ENCODE measurements around the gene PRDX5. TPM values are rescaled to one million over a fixed set of nuclear protein-coding genes. Genes with fewer than 3 reads are reported as not detected.
A peak's percentile ranks its signal among the peaks of the same experiment; 100 is the strongest.

Gene PRDX5
- total and polyA plus RNA-seq, 5 donors: 258 to 683 (median 324) TPM

DNA sequence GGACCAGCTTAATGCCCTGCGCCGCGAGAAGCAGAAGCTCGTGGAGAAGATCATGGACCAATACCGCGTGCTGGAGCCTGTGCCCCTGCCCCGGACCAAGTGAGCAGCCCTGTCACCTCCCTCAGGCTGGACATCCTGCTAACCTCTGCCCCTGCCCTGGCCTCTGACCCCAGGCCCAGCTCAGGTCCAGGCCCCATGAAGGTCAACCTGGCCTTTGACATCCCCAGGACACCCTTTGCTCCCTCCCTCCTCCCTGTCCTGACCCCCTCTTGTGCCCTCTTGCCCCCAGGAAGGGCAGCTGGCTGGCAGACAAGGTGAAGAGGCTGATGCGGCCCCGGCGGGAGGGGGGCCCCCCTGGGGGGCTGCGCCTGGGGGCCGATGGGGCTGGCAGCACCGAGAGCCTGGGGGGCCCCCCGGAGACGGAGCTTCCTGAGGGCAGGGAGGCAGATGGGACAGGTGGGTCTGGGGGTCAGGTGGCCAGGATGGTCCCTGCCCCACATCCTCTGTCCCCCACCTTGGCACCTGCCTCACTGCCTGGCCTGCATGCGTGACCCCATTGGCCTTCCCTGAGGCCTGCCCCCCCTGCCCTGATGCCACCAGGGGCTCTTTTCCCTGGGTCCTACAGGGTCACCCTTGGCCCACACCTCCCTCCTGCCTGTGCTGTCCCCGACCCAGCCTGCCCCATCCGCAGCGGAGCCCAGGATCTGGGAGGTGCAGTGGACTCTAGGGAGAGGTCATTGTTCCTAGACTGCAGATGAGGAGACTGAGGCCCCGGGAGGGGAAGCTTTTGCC lies 36.0 kb downstream of the PRDX5 start:
- DNase-seq (peak in 2 of 3 donors; percentile 49 to 74), ATAC-seq (no peak)
- H3K9me3 ChIP-seq (ENCODE audit: control insufficient read depth, low read length): no peaks in the 10 kb centered on the region
- H3K27ac ChIP-seq (ENCODE audit: low read length): no peak overlapping the region
- intact Hi-C loops (cut with DNase I): no loop called here
- WGBS: 82% methylated on average over 20 of the region's 20 CpGs
- H3K27me3 ChIP-seq (ENCODE audit: control insufficient read depth, insufficient read depth): no peaks in the 10 kb centered on the region
- H3K4me1 ChIP-seq (ENCODE audit: control insufficient read depth, insufficient read depth, low read length): peaks cover 10% of the 10 kb centered on the region
- H3K4me3 ChIP-seq (ENCODE audit: low read length): no peak overlapping the region

DNA sequence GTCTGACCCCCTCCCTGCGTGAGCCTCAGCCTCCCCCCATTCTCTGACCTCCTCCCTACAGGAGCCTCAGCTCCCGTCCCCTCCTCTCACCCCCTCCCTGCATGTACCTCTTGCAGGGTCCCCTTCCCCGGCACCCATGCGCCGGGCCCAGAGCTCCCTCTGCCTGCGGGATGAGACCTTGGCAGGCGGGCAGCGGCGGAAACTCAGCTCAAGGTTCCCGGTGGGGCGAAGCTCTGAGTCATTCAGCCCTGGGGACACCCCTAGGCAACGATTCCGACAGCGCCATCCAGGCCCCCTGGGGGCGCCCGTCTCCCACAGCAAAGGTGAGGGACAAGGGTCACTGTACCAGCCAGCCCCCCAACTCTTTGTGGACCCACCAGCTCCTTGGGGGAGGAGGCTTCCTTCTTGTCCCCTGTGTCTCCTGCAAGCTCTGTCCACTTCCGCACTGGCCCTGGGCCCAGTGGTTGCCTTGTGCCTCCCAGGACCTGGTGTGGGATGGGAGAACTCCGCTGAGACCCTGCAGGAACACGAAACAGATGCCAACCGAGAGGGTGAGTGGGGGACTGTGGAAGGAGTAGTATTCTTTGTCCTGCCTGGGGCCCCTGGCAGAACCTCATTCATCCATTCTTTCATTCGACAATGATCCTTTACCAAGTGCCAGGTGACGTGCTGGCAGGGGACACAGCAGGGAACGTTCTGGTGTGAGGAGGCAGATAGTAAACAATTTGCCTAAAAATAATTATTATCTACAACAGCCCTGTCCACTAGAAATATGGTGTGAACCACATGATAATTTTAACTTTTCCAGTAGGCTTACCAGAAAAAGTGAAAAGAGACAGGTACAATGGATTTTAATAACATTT lies 37.4 kb downstream of the PRDX5 start:
- H3K4me3 ChIP-seq (ENCODE audit: low read length): peak overlapping the region; percentile 16
- intact Hi-C loops (cut with DNase I): no loop called here
- DNase-seq (peak; percentile 86 to 93 (median 92)), ATAC-seq (peak; percentile 58 to 68)
- 11% methylated on average over 23 of the region's 23 CpGs for WGBS
- H3K9me3 ChIP-seq (ENCODE audit: control insufficient read depth, low read length): no peaks in the 10 kb centered on the region
- peak overlapping the region; percentile 34 for H3K27ac ChIP-seq (ENCODE audit: low read length)
- no peaks in the 10 kb centered on the region for H3K27me3 ChIP-seq (ENCODE audit: control insufficient read depth, insufficient read depth)
- H3K4me1 ChIP-seq (ENCODE audit: control insufficient read depth, insufficient read depth, low read length): peaks cover 10% of the 10 kb centered on the region

- H3K4me3 ChIP-seq (ENCODE audit: low read length): no peak overlapping the region
- H3K27me3 ChIP-seq (ENCODE audit: control insufficient read depth, insufficient read depth): no peaks in the 10 kb centered on the region
- peak in 2 of 3 donors; percentile 62 to 77 for DNase-seq
- H3K27ac ChIP-seq (ENCODE audit: low read length): no peak overlapping the region
- H3K9me3 ChIP-seq (ENCODE audit: control insufficient read depth, low read length): no peaks in the 10 kb centered on the region
- ATAC-seq: no peak
- WGBS: 87% methylated on average over 25 of the region's 25 CpGs
- intact Hi-C loops (cut with DNase I): no loop called here
- peaks cover 10% of the 10 kb centered on the region for H3K4me1 ChIP-seq (ENCODE audit: control insufficient read depth, insufficient read depth, low read length)
Observed at GRCh38 chr11:64356498-64357411, 38.8 kb downstream of the PRDX5 start.

GRCh38 chr11:64357446-64357845 lies 39.5 kb downstream of the PRDX5 start:
- ATAC-seq: no peak
- peaks cover 10% of the 10 kb centered on the region for H3K4me1 ChIP-seq (ENCODE audit: control insufficient read depth, insufficient read depth, low read length)
- no peaks in the 10 kb centered on the region for H3K9me3 ChIP-seq (ENCODE audit: control insufficient read depth, low read length)
- peak in 1 of 3 donors; percentile 66 for DNase-seq
- no peaks in the 10 kb centered on the region for H3K27me3 ChIP-seq (ENCODE audit: control insufficient read depth, insufficient read depth)
- H3K4me3 ChIP-seq (ENCODE audit: low read length): no peak overlapping the region
- intact Hi-C loops (cut with DNase I): no loop called here
- no peak overlapping the region for H3K27ac ChIP-seq (ENCODE audit: low read length)
- 92% methylated on average over 6 of the region's 6 CpGs for WGBS

GRCh38 chr11:64357904-64358535 lies 40.1 kb downstream of the PRDX5 start:
- Histone ChIP-seq H3K4me3 (ENCODE audit: low read length) (no peak overlapping the region), H3K4me1 (ENCODE audit: control insufficient read depth, insufficient read depth, low read length) (peaks cover 10% of the 10 kb centered on the region), H3K9me3 (ENCODE audit: control insufficient read depth, low read length) (no peaks in the 10 kb centered on the region), H3K27me3 (ENCODE audit: control insufficient read depth, insufficient read depth) (no peaks in the 10 kb centered on the region), H3K27ac (ENCODE audit: low read length) (peak overlapping the region; percentile 56)
- ATAC-seq (peak; percentile 0 to 6), DNase-seq (peak in 2 of 3 donors; percentile 68 to 69)
- 60% methylated on average over 13 of the region's 13 CpGs for WGBS
- intact Hi-C loops (cut with DNase I): no loop called here

- intact Hi-C loops (cut with DNase I): no loop called here
- H3K27ac ChIP-seq (ENCODE audit: low read length): peak overlapping the region; percentile 56
- H3K27me3 ChIP-seq (ENCODE audit: control insufficient read depth, insufficient read depth): no peaks in the 10 kb centered on the region
- H3K4me3 ChIP-seq (ENCODE audit: low read length): peak overlapping the region; percentile 58
- peak in 1 of 3 donors; percentile 63 for DNase-seq
- 17% methylated on average over 7 of the region's 7 CpGs for WGBS
- peaks cover 10% of the 10 kb centered on the region for H3K4me1 ChIP-seq (ENCODE audit: control insufficient read depth, insufficient read depth, low read length)
- H3K9me3 ChIP-seq (ENCODE audit: control insufficient read depth, low read length): no peaks in the 10 kb centered on the region
- peak; percentile 1 to 3 for ATAC-seq
Observed at GRCh38 chr11:64358536-64358906, 40.6 kb downstream of the PRDX5 start.

GRCh38 chr11:64358907-64359711 lies 41.2 kb downstream of the PRDX5 start, which contains the start of gene RPS6KA4:
Gene RPS6KA4, plus strand, starts transcription at chr11:64359162. Its CDS starts 74 bp downstream, at chr11:64359236.
- DNase-seq (peak; percentile 68 to 89 (median 87)), ATAC-seq (peak; percentile 83 to 84)
- H3K4me3 ChIP-seq (ENCODE audit: low read length): peak within 1 kb of the TSS; percentile 58
- H3K4me1 ChIP-seq (ENCODE audit: control insufficient read depth, insufficient read depth, low read length): peaks cover 10% of the 10 kb centered on the region
- intact Hi-C loops (cut with DNase I): no loop called here
- H3K9me3 ChIP-seq (ENCODE audit: control insufficient read depth, low read length): no peaks in the 10 kb centered on the region
- H3K27me3 ChIP-seq (ENCODE audit: control insufficient read depth, insufficient read depth): no peaks in the 10 kb centered on the region
- under 1% methylated on average over 70 of the region's 70 CpGs for WGBS
- peak within 1 kb of the TSS; percentile 67 for H3K27ac ChIP-seq (ENCODE audit: low read length)

DNA sequence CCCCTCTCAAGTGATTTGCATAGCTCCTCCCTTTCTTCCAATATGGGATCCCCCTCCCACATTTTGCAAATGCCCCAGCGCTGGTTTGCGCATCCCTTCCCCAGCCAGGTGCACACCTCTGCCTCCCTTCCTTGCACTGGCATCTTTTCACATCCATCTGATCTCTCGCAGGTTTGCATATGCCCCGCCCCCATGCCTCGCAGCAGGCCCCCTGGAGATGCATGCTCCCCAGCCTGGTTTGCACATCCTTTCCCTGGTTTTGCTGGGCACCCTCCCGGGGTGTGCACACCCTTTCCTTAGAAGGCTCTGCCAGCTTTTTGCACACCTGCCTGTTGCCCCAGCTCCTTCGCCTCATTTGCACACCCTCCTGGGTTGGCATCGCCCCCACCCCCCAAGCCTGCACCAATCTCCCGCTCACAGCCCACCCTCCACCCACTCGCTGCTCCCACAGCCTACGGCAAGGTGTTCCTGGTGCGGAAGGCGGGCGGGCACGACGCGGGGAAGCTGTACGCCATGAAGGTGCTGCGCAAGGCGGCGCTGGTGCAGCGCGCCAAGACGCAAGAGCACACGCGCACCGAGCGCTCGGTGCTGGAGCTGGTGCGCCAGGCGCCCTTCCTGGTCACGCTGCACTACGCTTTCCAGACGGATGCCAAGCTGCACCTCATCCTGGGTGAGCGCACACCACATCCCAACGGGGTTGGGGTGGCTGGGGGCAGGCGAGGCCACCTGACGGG lies 42.0 kb downstream of the PRDX5 start:
- 67% methylated on average over 38 of the region's 38 CpGs for WGBS
- ATAC-seq (no peak), DNase-seq (peak in 2 of 3 donors; percentile 66 to 70)
- no peaks in the 10 kb centered on the region for H3K9me3 ChIP-seq (ENCODE audit: control insufficient read depth, low read length)
- H3K27me3 ChIP-seq (ENCODE audit: control insufficient read depth, insufficient read depth): no peaks in the 10 kb centered on the region
- H3K4me3 ChIP-seq (ENCODE audit: low read length): peak overlapping the region; percentile 58
- H3K4me1 ChIP-seq (ENCODE audit: control insufficient read depth, insufficient read depth, low read length): peaks cover 10% of the 10 kb centered on the region
- intact Hi-C loops (cut with DNase I): no loop called here
- no peak overlapping the region for H3K27ac ChIP-seq (ENCODE audit: low read length)

DNA sequence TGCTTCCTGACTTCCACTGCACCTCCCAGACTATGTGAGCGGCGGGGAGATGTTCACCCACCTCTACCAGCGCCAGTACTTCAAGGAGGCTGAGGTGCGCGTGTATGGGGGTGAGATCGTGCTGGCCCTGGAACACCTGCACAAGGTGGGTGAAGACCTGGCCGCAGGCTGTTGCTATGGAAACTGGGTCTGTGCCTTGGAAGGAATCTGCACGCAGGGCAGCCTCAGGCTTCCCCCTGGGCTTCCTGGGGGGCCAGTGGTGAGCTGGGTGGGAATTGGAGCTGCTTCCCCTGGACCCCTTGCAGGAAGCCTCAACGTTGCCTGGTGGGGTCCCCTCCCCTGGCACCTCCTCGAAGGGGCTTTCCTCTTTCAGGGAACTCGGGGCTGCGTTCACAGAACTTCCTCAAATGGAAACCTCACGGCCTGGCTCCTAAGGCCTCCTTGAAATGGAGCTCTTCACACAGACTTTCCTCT lies 42.6 kb downstream of the PRDX5 start:
- no peak overlapping the region for H3K4me3 ChIP-seq (ENCODE audit: low read length)
- intact Hi-C loops (cut with DNase I): no loop called here
- no peak overlapping the region for H3K27ac ChIP-seq (ENCODE audit: low read length)
- H3K4me1 ChIP-seq (ENCODE audit: control insufficient read depth, insufficient read depth, low read length): peaks cover 7% of the 10 kb centered on the region
- H3K9me3 ChIP-seq (ENCODE audit: control insufficient read depth, low read length): no peaks in the 10 kb centered on the region
- ATAC-seq (no peak), DNase-seq (peak in 2 of 3 donors; percentile 44 to 51)
- no peaks in the 10 kb centered on the region for H3K27me3 ChIP-seq (ENCODE audit: control insufficient read depth, insufficient read depth)
- WGBS: 72% methylated on average over 13 of the region's 13 CpGs
